Neural cell (in vitro differentiated cells): ENCODE results near the gene COL4A1.

Experiments used
- EP300 ChIP-seq: fragments of 450-650 bp; conservative IDR thresholded peaks from 2 replicates; pipeline ENCODE4 v1.6.1; 2014; ENCODE audit warnings: antibody characterized with exemption, mild to moderate bottlenecking, moderate library complexity; ENCODE audit not compliant: poor library complexity, severe bottlenecking
- EZH2 ChIP-seq: fragments of 200-600, 300-800 bp; shearing (Covaris generic), sonication (generic); IDR thresholded peaks from 2 replicates; pipeline ENCODE4 v1.6.1; 2014; ENCODE audit warnings: antibody characterized with exemption, low read length, borderline replicate concordance, mild to moderate bottlenecking; ENCODE audit not compliant: insufficient read depth, poor library complexity, severe bottlenecking
- MXI1 ChIP-seq: fragments of 450-650 bp; conservative IDR thresholded peaks from 2 replicates; pipeline ENCODE4 v1.6.1; 2014; ENCODE audit warnings: antibody characterized with exemption, mild to moderate bottlenecking; ENCODE audit not compliant: poor library complexity, severe bottlenecking
- POLR2AphosphoS5 ChIP-seq: IDR thresholded peaks from 2 replicates; pipeline ENCODE4 v1.6.1; 2012
- RAD21 ChIP-seq: fragments of 450-650 bp; conservative IDR thresholded peaks from 2 replicates; pipeline ENCODE4 v1.6.1; 2014; ENCODE audit warnings: antibody characterized with exemption, mild to moderate bottlenecking, moderate library complexity
- SMC3 ChIP-seq: fragments of 450-650 bp; conservative IDR thresholded peaks from 2 replicates; pipeline ENCODE4 v1.6.1; 2014; ENCODE audit warnings: antibody characterized with exemption, mild to moderate bottlenecking, moderate library complexity; ENCODE audit not compliant: poor library complexity
- TAF1 ChIP-seq: IDR thresholded peaks from 2 replicates; pipeline ENCODE4 v1.6.1; 2012; ENCODE audit warnings: low read depth
- TF ChIP-seq, protein P1 (sequence below): fragments of 450-650 bp; IDR thresholded peaks from 2 replicates; pipeline ENCODE4 v1.5.1; 2014; ENCODE audit warnings: antibody characterized with exemption, mild to moderate bottlenecking, moderate library complexity; ENCODE audit not compliant: poor library complexity, severe bottlenecking
- TF ChIP-seq, protein P2 (sequence below): IDR thresholded peaks from 2 replicates; pipeline ENCODE4 v1.6.1; 2012; ENCODE audit warnings: borderline replicate concordance

DNA sequence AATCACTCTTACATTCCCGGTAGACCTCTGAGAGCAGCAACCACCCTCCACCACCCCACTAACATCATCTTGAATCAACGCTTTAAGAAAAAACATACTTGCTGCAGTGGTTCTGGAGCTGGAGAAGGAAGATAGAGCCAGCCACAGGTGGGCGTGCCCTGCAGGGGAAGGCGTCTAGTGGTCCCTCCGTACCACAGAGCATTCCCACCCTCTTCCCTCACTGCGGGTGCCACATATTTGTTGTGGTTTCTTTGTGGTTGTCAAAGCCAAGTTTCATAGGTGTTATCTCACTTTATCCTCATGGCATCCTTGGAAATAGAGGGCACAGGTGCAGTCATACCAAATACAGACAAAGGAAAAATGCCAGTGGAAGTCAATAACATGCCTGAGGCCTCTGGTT lies 22.3 kb upstream of the COL4A1 start:
- TF ChIP-seq TAF1 (no peak), MXI1 (no peak), RAD21 (no peak), EP300 (no peak), EZH2 (no peak), POLR2AphosphoS5 (no peak), SMC3 (no peak)
- TF ChIP-seq, protein P1, sequence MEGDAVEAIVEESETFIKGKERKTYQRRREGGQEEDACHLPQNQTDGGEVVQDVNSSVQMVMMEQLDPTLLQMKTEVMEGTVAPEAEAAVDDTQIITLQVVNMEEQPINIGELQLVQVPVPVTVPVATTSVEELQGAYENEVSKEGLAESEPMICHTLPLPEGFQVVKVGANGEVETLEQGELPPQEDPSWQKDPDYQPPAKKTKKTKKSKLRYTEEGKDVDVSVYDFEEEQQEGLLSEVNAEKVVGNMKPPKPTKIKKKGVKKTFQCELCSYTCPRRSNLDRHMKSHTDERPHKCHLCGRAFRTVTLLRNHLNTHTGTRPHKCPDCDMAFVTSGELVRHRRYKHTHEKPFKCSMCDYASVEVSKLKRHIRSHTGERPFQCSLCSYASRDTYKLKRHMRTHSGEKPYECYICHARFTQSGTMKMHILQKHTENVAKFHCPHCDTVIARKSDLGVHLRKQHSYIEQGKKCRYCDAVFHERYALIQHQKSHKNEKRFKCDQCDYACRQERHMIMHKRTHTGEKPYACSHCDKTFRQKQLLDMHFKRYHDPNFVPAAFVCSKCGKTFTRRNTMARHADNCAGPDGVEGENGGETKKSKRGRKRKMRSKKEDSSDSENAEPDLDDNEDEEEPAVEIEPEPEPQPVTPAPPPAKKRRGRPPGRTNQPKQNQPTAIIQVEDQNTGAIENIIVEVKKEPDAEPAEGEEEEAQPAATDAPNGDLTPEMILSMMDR = no peak
- TF ChIP-seq, protein P2, sequence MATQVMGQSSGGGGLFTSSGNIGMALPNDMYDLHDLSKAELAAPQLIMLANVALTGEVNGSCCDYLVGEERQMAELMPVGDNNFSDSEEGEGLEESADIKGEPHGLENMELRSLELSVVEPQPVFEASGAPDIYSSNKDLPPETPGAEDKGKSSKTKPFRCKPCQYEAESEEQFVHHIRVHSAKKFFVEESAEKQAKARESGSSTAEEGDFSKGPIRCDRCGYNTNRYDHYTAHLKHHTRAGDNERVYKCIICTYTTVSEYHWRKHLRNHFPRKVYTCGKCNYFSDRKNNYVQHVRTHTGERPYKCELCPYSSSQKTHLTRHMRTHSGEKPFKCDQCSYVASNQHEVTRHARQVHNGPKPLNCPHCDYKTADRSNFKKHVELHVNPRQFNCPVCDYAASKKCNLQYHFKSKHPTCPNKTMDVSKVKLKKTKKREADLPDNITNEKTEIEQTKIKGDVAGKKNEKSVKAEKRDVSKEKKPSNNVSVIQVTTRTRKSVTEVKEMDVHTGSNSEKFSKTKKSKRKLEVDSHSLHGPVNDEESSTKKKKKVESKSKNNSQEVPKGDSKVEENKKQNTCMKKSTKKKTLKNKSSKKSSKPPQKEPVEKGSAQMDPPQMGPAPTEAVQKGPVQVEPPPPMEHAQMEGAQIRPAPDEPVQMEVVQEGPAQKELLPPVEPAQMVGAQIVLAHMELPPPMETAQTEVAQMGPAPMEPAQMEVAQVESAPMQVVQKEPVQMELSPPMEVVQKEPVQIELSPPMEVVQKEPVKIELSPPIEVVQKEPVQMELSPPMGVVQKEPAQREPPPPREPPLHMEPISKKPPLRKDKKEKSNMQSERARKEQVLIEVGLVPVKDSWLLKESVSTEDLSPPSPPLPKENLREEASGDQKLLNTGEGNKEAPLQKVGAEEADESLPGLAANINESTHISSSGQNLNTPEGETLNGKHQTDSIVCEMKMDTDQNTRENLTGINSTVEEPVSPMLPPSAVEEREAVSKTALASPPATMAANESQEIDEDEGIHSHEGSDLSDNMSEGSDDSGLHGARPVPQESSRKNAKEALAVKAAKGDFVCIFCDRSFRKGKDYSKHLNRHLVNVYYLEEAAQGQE = no peak
